ENCODE data around the gene DMKN.

- no peak for TF ChIP-seq CTCF (IDR thresholded peaks at IDR 0.05)
- no peak for TF ChIP-seq TCF7L2 (IDR thresholded peaks at IDR 0.05; ENCODE audit: low read depth, low read length)
- TF ChIP-seq POLR2AphosphoS5 (IDR thresholded peaks at IDR 0.05; ENCODE audit: low read depth, low read length), result no peak
- TF ChIP-seq SIN3A (IDR thresholded peaks at IDR 0.05; ENCODE audit: borderline replicate concordance, insufficient read depth, low read depth, low read length), result no peak
These were observed 46.8 kb upstream of the DMKN start for GRCh38 chr19:35560271-35560670.

Data from Panc1 (cell line).